SJCRH30 (cell line): Measurements from ENCODE around the gene DNAJC6. TPM values are rescaled to one million over a fixed set of nuclear protein-coding genes. Genes with fewer than 3 reads are reported as not detected.

Experiments used
- DNase-seq, 2 experiments: peaks; one replicate each; pipeline ENCODE4 v3.0.0-alpha.2; 2015 to 2020
- H3K27ac ChIP-seq: fragments of 250-450 bp; sonication (Bioruptor Pico); 2 replicates; pipeline ENCODE4 v1.5.1; 2020; ENCODE audit warnings: mild to moderate bottlenecking, moderate library complexity
- H3K27me3 ChIP-seq: fragments of 250-450 bp; sonication (Bioruptor Pico); 2 replicates; pipeline ENCODE4 v1.5.1; 2020; ENCODE audit warnings: mild to moderate bottlenecking, moderate library complexity
- H3K36me3 ChIP-seq: fragments of 250-450 bp; sonication (Bioruptor Pico); 2 replicates; pipeline ENCODE4 v1.5.1; 2020; ENCODE audit warnings: mild to moderate bottlenecking, moderate library complexity
- H3K4me1 ChIP-seq: fragments of 250-450 bp; sonication (Bioruptor Pico); 2 replicates; pipeline ENCODE4 v1.5.1; 2020; ENCODE audit warnings: mild to moderate bottlenecking, moderate library complexity
- H3K4me3 ChIP-seq: fragments of 250-450 bp; sonication (Bioruptor Pico); 2 replicates; pipeline ENCODE4 v1.5.1; 2020; ENCODE audit warnings: mild to moderate bottlenecking, moderate library complexity
- H3K9me3 ChIP-seq: fragments of 250-450 bp; sonication (Bioruptor Pico); replicated peaks from 2 replicates; pipeline ENCODE4 v1.5.1; 2020; ENCODE audit warnings: mild to moderate bottlenecking, moderate library complexity
- total RNA-seq: library from RNA; depleted of rRNA; stranded (reverse); fragments of >200 nt; shearing (Covaris generic); gene quantifications from 2 replicates; pipeline ENCODE4 v1.2.3, GENCODE V29; 2014

The DNAJC6 gene
- total RNA-seq, 1 experiment from 2014 or later = 0.02 TPM

GRCh38 chr1:65419681-65420589 lies 110.6 kb downstream of the DNAJC6 start:
- no peaks in the 10 kb centered on the region for H3K36me3 ChIP-seq
- H3K9me3 ChIP-seq = no peaks in the 10 kb centered on the region
- peak; percentile 97 for DNase-seq
- H3K4me3 ChIP-seq = peak overlapping the region; percentile 97
- H3K27ac ChIP-seq = peak overlapping the region; percentile 99
- no peaks in the 10 kb centered on the region for H3K4me1 ChIP-seq
- H3K27me3 ChIP-seq = no peaks in the 10 kb centered on the region

DNA sequence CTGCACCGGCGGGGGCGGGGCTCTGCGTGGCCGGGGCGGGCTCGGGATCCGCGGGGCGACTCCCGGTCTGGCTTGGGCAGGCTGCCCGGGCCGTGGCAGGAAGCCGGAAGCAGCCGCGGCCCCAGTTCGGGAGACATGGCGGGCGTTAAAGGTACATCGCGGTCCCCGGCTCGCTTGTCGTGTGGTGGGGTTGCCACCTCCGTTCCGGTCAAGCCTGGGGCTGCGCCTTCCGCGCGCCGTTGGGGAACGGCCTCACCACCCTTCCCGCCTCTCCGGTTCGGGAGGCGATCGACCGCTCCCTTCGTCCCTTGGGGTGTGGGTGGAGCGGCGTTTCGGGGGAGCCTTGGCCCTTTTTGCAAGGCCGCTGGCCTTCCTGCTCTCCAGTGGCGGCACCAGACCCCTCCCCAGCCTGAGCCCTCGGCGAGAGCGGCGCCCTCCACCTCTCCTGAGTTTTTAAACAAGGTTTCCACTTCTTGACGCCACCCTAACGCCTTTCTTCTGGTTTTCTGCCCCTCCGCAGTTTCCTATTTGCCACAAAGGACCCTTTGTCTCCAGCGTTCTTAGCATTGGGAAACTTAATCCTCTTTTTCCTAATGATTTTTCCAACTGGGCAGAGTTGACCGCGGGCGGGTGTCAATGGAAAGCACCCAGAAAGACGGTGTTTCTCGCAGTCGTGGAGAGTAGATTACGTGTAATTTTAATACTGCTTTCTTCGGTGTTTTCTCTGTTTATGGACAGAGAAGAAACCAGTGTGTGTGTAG lies 111.4 kb downstream of the DNAJC6 start, which contains the start of the genes LEPR and LEPROT:
LEPR (plus strand) TSS at position 79 of the 761 bp plus-strand sequence. CDS start 144,898 bp downstream, outside the sequence.
LEPROT (plus strand) TSS at position 79 of the 761 bp plus-strand sequence; CDS start at position 136, 57 bp downstream.
- Histone ChIP-seq H3K4me3 (peak within 1 kb of the TSS; percentile 97), H3K27me3 (no peaks in the 10 kb centered on the region), H3K36me3 (peaks cover 4% of the 10 kb centered on the region; the same call in 1 of the 2 replicates), H3K27ac (peak within 1 kb of the TSS; percentile 99), H3K9me3 (no peaks in the 10 kb centered on the region), H3K4me1 (no peaks in the 10 kb centered on the region)
- peak in 1 of 2 experiments; percentile 76 for DNase-seq

- peak in 1 of 2 experiments; percentile 7 for DNase-seq
- H3K4me3 ChIP-seq = peak overlapping the region; percentile 97
- H3K4me1 ChIP-seq = no peaks in the 10 kb centered on the region
- peak overlapping the region; percentile 99 for H3K27ac ChIP-seq
- no peaks in the 10 kb centered on the region for H3K9me3 ChIP-seq
- no peaks in the 10 kb centered on the region for H3K27me3 ChIP-seq
- peaks cover 11% of the 10 kb centered on the region for H3K36me3 ChIP-seq
Observed at GRCh38 chr1:65421351-65422025, 112.1 kb downstream of the DNAJC6 start.

DNA sequence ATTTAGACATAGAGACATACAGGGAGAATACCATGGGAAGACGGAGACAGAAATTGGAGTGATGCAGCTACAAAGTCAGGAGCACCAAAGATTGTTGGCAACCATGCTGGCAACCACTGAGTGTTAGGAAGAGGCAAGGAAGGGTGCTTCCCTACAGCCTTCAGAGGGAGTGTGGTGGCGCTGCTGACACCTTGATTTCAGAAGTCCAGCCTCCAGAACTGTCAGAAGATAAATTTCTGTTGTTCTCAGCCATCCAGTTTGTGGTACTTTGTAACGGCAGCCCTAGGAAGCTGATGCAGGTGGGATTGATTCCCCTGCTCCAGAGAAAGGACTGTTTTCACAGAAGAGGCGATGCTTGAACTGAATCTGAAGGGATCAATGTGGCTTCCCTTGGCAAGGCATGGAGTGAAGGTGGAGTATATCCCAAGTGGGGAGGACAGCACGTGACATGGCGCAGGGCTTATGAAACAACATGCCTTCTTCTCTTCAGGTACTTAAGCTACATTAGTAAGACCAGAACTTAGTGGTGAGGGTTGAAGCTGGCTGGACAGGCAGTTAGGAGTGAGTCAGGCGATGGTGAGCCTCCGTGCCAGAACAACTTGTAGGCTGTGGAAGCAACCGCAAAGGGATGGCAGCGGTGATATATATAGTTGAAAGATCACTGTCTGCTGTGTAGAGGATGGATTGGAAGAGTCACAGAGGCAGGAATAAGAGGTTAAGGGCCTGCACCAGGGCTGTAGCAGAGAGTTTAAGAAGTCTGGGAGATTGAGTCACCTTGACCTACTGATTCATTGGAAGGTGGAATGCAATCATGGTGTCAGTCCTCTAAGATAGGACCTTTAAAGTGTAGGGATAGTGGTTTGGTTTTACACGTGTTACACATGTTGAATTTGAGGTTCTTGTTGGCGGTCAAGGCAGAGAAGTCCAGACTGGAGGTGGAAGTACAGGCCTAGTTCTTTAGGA lies 113.2 kb downstream of the DNAJC6 start:
- H3K4me1 ChIP-seq = no peaks in the 10 kb centered on the region
- H3K4me3 ChIP-seq = no peak overlapping the region
- DNase-seq = no peak
- no peak overlapping the region for H3K27ac ChIP-seq
- H3K36me3 ChIP-seq = peaks cover 14% of the 10 kb centered on the region
- no peaks in the 10 kb centered on the region for H3K27me3 ChIP-seq
- H3K9me3 ChIP-seq = no peaks in the 10 kb centered on the region

- Histone ChIP-seq H3K27me3 (no peaks in the 10 kb centered on the region), H3K27ac (no peak overlapping the region), H3K9me3 (no peaks in the 10 kb centered on the region), H3K4me3 (no peak overlapping the region), H3K36me3 (peaks cover 18% of the 10 kb centered on the region), H3K4me1 (no peaks in the 10 kb centered on the region)
- no peak for DNase-seq
Observed at GRCh38 chr1:65423884-65424572, 114.7 kb downstream of the DNAJC6 start.

- Histone ChIP-seq H3K27me3 (no peaks in the 10 kb centered on the region), H3K27ac (no peak overlapping the region), H3K36me3 (peaks cover 18% of the 10 kb centered on the region), H3K4me3 (no peak overlapping the region), H3K9me3 (no peaks in the 10 kb centered on the region), H3K4me1 (no peaks in the 10 kb centered on the region)
- DNase-seq = no peak
Observed at GRCh38 chr1:65424573-65424889, 115.2 kb downstream of the DNAJC6 start.

DNA sequence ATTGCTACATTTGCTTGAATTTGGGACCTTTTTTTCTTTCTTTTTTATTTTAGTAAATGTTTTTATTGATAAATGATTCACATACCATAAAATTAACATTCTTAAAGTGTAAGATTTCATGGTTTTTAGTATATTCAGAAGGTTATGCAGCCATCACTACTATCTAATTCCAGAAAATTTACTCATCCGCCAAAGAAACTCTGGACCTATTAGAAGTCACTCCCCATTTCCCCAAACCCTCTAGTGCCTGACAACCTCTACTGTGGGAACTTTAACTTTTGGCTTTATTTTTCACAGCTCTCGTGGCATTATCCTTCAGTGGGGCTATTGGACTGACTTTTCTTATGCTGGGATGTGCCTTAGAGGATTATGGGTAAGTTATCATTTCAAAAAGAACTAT lies 115.7 kb downstream of the DNAJC6 start:
- Histone ChIP-seq H3K4me3 (no peak overlapping the region), H3K4me1 (no peaks in the 10 kb centered on the region), H3K36me3 (peaks cover 18% of the 10 kb centered on the region), H3K27ac (no peak overlapping the region), H3K9me3 (no peaks in the 10 kb centered on the region), H3K27me3 (no peaks in the 10 kb centered on the region)
- DNase-seq = no peak

GRCh38 chr1:65425697-65426096 lies 116.4 kb downstream of the DNAJC6 start:
- Histone ChIP-seq H3K27me3 (no peaks in the 10 kb centered on the region), H3K4me3 (no peak overlapping the region), H3K36me3 (peaks cover 18% of the 10 kb centered on the region), H3K9me3 (no peaks in the 10 kb centered on the region), H3K4me1 (no peaks in the 10 kb centered on the region), H3K27ac (no peak overlapping the region)
- DNase-seq = no peak

- DNase-seq = no peak
- H3K4me1 ChIP-seq = no peaks in the 10 kb centered on the region
- H3K36me3 ChIP-seq = peaks cover 24% of the 10 kb centered on the region
- H3K27me3 ChIP-seq = no peaks in the 10 kb centered on the region
- no peak overlapping the region for H3K27ac ChIP-seq
- no peaks in the 10 kb centered on the region for H3K9me3 ChIP-seq
- H3K4me3 ChIP-seq = no peak overlapping the region
Observed at GRCh38 chr1:65429078-65429477, 119.7 kb downstream of the DNAJC6 start.

- H3K4me1 ChIP-seq = no peaks in the 10 kb centered on the region
- no peak overlapping the region for H3K27ac ChIP-seq
- no peaks in the 10 kb centered on the region for H3K9me3 ChIP-seq
- H3K27me3 ChIP-seq = no peaks in the 10 kb centered on the region
- no peak for DNase-seq
- H3K36me3 ChIP-seq = peaks cover 24% of the 10 kb centered on the region
- no peak overlapping the region for H3K4me3 ChIP-seq
Observed at GRCh38 chr1:65429806-65430205, 120.5 kb downstream of the DNAJC6 start.

DNA sequence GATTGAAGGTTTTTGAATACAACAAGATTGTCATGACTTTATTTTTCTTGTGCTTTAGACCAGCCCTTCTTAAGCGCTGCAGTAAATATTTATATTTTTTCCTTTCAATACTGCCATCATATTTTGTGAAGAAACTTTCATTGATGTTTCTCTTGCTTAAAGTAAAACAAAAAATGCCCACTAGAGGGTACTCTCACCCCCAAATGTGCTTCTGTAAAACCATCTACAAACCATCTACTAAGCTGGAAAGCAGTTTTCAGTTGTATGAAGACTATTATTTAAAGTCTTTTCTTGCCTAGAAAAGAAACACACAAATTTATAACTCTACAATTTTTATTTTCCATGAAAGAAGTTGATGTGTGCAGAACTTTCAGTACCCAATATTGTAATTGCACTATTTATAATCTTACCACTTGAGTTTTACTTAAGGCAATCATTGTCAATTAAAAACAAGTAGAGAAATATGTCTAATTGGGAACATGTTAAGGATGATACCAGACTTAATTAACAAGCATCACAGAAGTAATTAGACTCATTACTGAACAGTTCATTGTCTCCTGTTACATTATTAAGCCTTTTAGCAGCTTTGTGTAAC lies 121.9 kb downstream of the DNAJC6 start:
- DNase-seq = peak in 1 of 2 experiments; percentile 56
- Histone ChIP-seq H3K9me3 (no peaks in the 10 kb centered on the region), H3K27ac (no peak overlapping the region), H3K4me1 (no peaks in the 10 kb centered on the region), H3K36me3 (peaks cover 16% of the 10 kb centered on the region), H3K4me3 (no peak overlapping the region), H3K27me3 (no peaks in the 10 kb centered on the region)

DNA sequence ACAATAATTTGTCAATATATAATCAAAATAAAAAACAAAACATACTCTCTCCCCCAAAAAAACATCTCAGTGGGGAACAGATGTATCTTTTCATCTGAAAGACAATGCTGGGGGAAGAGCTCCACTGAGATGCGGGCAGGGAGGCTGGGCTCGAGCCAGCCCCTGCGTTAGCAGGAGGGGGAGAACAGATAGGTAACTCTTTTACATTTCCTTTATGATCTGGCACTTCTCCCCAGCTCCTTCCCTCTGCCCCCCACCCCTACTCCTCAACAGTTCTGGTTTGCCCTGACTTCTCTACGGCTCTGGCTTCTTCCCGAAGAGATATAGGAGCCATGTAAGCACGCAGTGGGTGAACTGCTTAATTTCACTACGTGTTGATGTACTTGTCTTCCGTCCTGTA lies 123.6 kb downstream of the DNAJC6 start:
- Histone ChIP-seq H3K27me3 (no peaks in the 10 kb centered on the region), H3K4me3 (no peak overlapping the region), H3K27ac (no peak overlapping the region), H3K4me1 (no peaks in the 10 kb centered on the region), H3K9me3 (no peaks in the 10 kb centered on the region), H3K36me3 (peaks cover 10% of the 10 kb centered on the region)
- no peak for DNase-seq

DNA sequence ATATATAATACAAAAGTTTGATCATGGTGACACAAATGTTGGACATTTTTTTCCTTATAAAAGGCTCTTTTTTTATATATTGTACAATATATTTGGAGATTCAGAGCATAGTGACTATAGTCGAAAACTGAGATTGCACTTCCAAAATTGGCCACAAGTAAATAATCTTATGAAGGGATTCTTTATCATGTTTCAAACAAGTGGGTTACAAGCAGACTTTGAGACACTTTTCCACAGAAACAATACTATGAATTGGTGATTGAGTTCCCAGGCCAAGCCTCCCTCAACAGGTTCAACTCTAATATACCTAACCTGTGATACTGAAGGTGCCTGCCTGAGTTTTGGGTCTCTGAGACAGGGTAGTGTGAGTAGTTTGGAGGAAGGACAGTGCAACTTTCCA lies 124.9 kb downstream of the DNAJC6 start:
- Histone ChIP-seq H3K27ac (no peak overlapping the region), H3K27me3 (no peaks in the 10 kb centered on the region), H3K4me3 (no peak overlapping the region), H3K36me3 (peaks cover 6% of the 10 kb centered on the region), H3K4me1 (no peaks in the 10 kb centered on the region), H3K9me3 (no peaks in the 10 kb centered on the region)
- DNase-seq = no peak
